WI38 (cell line): Measurements from ENCODE around the gene STRIP1.

Experiments used
- H3K4me3 ChIP-seq: 2 replicates; pipeline ENCODE4 v1.5.1; 2011; ENCODE audit warnings: low read depth, mild to moderate bottlenecking, control low read depth, low read length
- CTCF ChIP-seq: IDR thresholded peaks from 2 replicates; pipeline ENCODE4 v1.5.1; 2012; ENCODE audit warnings: low read depth, mild to moderate bottlenecking, control low read depth, low read length

The STRIP1 gene

GRCh38 chr1:110083061-110083865 is 48.8 kb downstream of the STRIP1 start:
- no peak overlapping the region for H3K4me3 ChIP-seq
- no peak for TF ChIP-seq CTCF

GRCh38 chr1:110083866-110084226 is 49.4 kb downstream of the STRIP1 start:
- no peak for TF ChIP-seq CTCF
- no peak overlapping the region for H3K4me3 ChIP-seq

- TF ChIP-seq CTCF = no peak
- peak overlapping the region; percentile 49 for H3K4me3 ChIP-seq
Measured at GRCh38 chr1:110084227-110085078, 50.0 kb downstream of the STRIP1 start.

- TF ChIP-seq CTCF = no peak
- H3K4me3 ChIP-seq = no peak overlapping the region
Measured at GRCh38 chr1:110085671-110086070, 51.2 kb downstream of the STRIP1 start.

- no peak overlapping the region for H3K4me3 ChIP-seq
- TF ChIP-seq CTCF = no peak
Measured at GRCh38 chr1:110086961-110087360, 52.5 kb downstream of the STRIP1 start.

GRCh38 chr1:110087812-110088738 is 53.7 kb downstream of the STRIP1 start:
- peak; percentile 58 for TF ChIP-seq CTCF
- H3K4me3 ChIP-seq = no peak overlapping the region
